Measurements from ENCODE around the gene UBAP1. TPM values are rescaled to one million over a fixed set of nuclear protein-coding genes. Genes with fewer than 3 reads are reported as not detected.
"Not testable (repeated sequence)": the region's sequence is repeated elsewhere in the genome, so short reads cannot be mapped to it uniquely, and the experiment has no call there.

UBAP1 gene
- total and polyA plus RNA-seq, 2 donors (not counting 1 experiment from before 2014, with no cell fraction given) = 20.4 to 27.0 TPM

DNA sequence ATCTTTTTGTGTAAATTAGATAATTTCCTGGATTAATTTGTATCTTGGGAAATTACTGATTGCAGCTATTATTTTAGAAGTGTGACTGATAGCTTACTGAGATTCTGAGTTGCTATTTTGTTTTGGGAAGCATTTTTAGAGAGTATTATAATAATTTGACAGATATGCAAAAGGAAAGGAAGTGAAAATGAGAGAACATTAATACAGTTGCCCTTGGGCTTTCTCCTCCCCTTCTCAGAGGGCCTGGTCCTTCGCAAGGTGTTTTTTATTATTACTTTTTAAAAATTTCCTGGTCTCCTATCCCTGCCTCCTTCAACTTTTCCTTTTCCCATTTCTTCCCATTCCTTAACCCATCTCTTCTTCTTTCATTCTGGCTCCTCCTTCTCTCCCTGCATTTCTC lies 32.6 kb downstream of the UBAP1 start:
- H4K20me1 ChIP-seq (ENCODE audit: control insufficient read depth, insufficient read depth, low read length, poor library complexity, severe bottlenecking) = peaks cover 19% of the 10 kb centered on the region
- no peak overlapping the region for H3K4me3 ChIP-seq (ENCODE audit: control extremely low read depth in 1 of 5, extremely low read depth in 1 of 5, insufficient read depth in 1 of 5, low read depth in 2 of 5, low read length in 4 of 5)
- intact Hi-C loops (cut with micrococcal nuclease) = no loop called here
- no peaks in the 10 kb centered on the region for H3K9me3 ChIP-seq (ENCODE audit: control extremely low read depth in 1 of 3, control insufficient read depth in 2 of 3, insufficient read depth in 1 of 3, low read length in 2 of 3)
- no peak overlapping the region for H3K27ac ChIP-seq (ENCODE audit: low read length in 2 of 2)
- TF ChIP-seq, protein P1, sequence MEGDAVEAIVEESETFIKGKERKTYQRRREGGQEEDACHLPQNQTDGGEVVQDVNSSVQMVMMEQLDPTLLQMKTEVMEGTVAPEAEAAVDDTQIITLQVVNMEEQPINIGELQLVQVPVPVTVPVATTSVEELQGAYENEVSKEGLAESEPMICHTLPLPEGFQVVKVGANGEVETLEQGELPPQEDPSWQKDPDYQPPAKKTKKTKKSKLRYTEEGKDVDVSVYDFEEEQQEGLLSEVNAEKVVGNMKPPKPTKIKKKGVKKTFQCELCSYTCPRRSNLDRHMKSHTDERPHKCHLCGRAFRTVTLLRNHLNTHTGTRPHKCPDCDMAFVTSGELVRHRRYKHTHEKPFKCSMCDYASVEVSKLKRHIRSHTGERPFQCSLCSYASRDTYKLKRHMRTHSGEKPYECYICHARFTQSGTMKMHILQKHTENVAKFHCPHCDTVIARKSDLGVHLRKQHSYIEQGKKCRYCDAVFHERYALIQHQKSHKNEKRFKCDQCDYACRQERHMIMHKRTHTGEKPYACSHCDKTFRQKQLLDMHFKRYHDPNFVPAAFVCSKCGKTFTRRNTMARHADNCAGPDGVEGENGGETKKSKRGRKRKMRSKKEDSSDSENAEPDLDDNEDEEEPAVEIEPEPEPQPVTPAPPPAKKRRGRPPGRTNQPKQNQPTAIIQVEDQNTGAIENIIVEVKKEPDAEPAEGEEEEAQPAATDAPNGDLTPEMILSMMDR (IDR thresholded peaks at IDR 0.05) = no peak
- no peak for TF ChIP-seq EZH2 (IDR thresholded peaks at IDR 0.05; ENCODE audit: borderline replicate concordance, insufficient read depth, low read depth, low read length, poor library complexity, severe bottlenecking)
- ChIA-PET POLR2A (no interaction called here), CTCF (interaction anchor here (1.4 kb wide), 1 partner anchor 44 kb away, joined by 4 read pairs; no protein-coding TSS in a partner anchor)
- H3K4me1 ChIP-seq (ENCODE audit: control insufficient read depth in 2 of 2, insufficient read depth in 2 of 2, low read length in 2 of 2) = peaks cover 6 to 16% of the 10 kb centered on the region in 2 donors
- Mint-ChIP-seq H3K4me1 (peaks cover 42% of the 10 kb centered on the region), H3K27ac (no peak overlapping the region), H3K9me3 (ENCODE audit: insufficient read depth) (no peaks in the 10 kb centered on the region), H3K4me3 (no peak overlapping the region), H3K27me3 (no peaks in the 10 kb centered on the region)
- no peak for DNase-seq
- no peaks in the 10 kb centered on the region for H3K27me3 ChIP-seq (replicated peaks in 1 of 4; ENCODE audit: control extremely low read depth in 1 of 4, control insufficient read depth in 3 of 4, insufficient read depth in 4 of 4, low read length in 3 of 4)
- peak overlapping the region; percentile 40 for H3K4me2 ChIP-seq (replicated peaks; ENCODE audit: low read depth, low read length, poor library complexity, severe bottlenecking)
- WGBS (ENCODE audit: insufficient coverage) = no CpG with 5 or more reads among the region's 1 CpG
- H3K79me2 ChIP-seq (ENCODE audit: control insufficient read depth, insufficient read depth, low read length) = peaks cover 69% of the 10 kb centered on the region
- H3K36me3 ChIP-seq (replicated peaks in 1 of 2; ENCODE audit: control extremely low read depth in 1 of 2, control insufficient read depth in 1 of 2, extremely low read depth in 1 of 2, insufficient read depth in 2 of 2, low read length in 1 of 2) = no peaks in the 10 kb centered on the region
- H3K9ac ChIP-seq (ENCODE audit: low read length) = no peak overlapping the region
- ATAC-seq (ENCODE audit: low read depth) = no peak
- no peak overlapping the region for H2AFZ ChIP-seq (ENCODE audit: insufficient read depth, low read depth, low read length, poor library complexity, severe bottlenecking)

DNA sequence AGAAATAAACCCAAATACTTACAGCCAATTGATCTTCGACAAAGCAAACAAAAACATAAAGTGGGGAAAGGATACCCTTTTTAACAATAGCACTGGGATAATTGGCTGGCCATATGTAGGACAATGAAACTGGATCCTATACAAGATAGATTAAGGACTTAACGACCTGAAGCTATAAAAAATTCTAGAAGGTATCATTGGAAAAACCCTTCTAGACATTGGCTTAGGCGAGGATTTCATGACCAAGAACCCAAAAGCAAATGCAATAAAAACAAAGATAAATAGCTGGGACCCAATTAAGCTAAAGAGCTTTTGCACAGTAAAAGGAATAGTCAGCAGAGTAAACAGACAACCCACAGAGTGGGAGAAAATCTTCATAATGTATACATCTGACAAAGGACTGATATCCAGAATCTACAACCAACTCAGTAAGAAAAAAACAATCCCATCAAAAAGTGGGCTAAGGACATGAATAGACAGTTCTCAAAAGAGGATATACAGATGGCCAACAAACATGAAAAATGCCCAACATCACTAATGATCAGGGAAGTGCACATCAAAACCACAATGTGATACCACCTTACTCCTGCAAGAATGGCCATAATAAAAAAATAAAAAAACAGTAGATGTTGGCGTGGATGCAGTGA lies 35.6 kb downstream of the UBAP1 start:
- H2AFZ ChIP-seq (ENCODE audit: insufficient read depth, low read depth, low read length, poor library complexity, severe bottlenecking); H3K9ac ChIP-seq (ENCODE audit: low read length); H3K9me3 ChIP-seq (ENCODE audit: control extremely low read depth in 1 of 3, control insufficient read depth in 2 of 3, insufficient read depth in 1 of 3, low read length in 2 of 3); H3K27ac Mint-ChIP-seq; POLR2A ChIA-PET; H3K4me3 ChIP-seq (ENCODE audit: control extremely low read depth in 1 of 5, extremely low read depth in 1 of 5, insufficient read depth in 1 of 5, low read depth in 2 of 5, low read length in 4 of 5); H3K9me3 Mint-ChIP-seq (ENCODE audit: insufficient read depth); H3K36me3 ChIP-seq (replicated peaks in 1 of 2; ENCODE audit: control extremely low read depth in 1 of 2, control insufficient read depth in 1 of 2, extremely low read depth in 1 of 2, insufficient read depth in 2 of 2, low read length in 1 of 2); H3K27me3 Mint-ChIP-seq; ATAC-seq (ENCODE audit: low read depth); H3K27me3 ChIP-seq (replicated peaks in 1 of 4; ENCODE audit: control extremely low read depth in 1 of 4, control insufficient read depth in 3 of 4, insufficient read depth in 4 of 4, low read length in 3 of 4); intact Hi-C loops (cut with micrococcal nuclease); H3K4me3 Mint-ChIP-seq; DNase-seq; H3K4me2 ChIP-seq (replicated peaks; ENCODE audit: low read depth, low read length, poor library complexity, severe bottlenecking); H3K27ac ChIP-seq (ENCODE audit: low read length in 2 of 2); CTCF ChIA-PET: not testable (repeated sequence)
- WGBS (ENCODE audit: insufficient coverage) = no CpG with 5 or more reads among the region's 4 CpGs
- Histone ChIP-seq H3K4me1 (ENCODE audit: control insufficient read depth in 2 of 2, insufficient read depth in 2 of 2, low read length in 2 of 2) (peaks cover 6 to 16% of the 10 kb centered on the region in 2 donors), H3K79me2 (ENCODE audit: control insufficient read depth, insufficient read depth, low read length) (peaks cover 71% of the 10 kb centered on the region), H4K20me1 (ENCODE audit: control insufficient read depth, insufficient read depth, low read length, poor library complexity, severe bottlenecking) (peaks cover 37% of the 10 kb centered on the region)
- peaks cover 38% of the 10 kb centered on the region for H3K4me1 Mint-ChIP-seq

Data from B cell (primary cell).